ENCODE measurements around the gene CBX5. TPM values are rescaled to one million over a fixed set of nuclear protein-coding genes. Genes with fewer than 3 reads are reported as not detected.
A peak's percentile ranks its signal among the peaks of the same experiment; 100 is the strongest.

The CBX5 gene
- total RNA-seq, 2 experiments from 2014 or later: 115 to 299 TPM

GRCh38 chr12:54217774-54218241, 62.1 kb downstream of the CBX5 start:
- POLR2A ChIA-PET: interaction anchor here (0.7 to 1.6 kb wide), 4 partner anchors 10 to 151 kb away, joined by 3 to 5 read pairs (median 4); partner anchors contain the start of gene COPZ1
- H3K4me3 ChIP-seq (ENCODE audit: low read depth, low read length, poor library complexity, severe bottlenecking): peak overlapping the region; percentile 67
- H3K4me2 ChIP-seq (ENCODE audit: low read length): peak overlapping the region; percentile 86
- peak overlapping the region; percentile 65; the same call in 1 of the 2 replicates for H2AFZ ChIP-seq (ENCODE audit: low read length)
- H3K27ac ChIP-seq (ENCODE audit: low read depth, low read length, poor library complexity, severe bottlenecking): peak overlapping the region; percentile 89
- no peaks in the 10 kb centered on the region for H3K9me2 ChIP-seq (ENCODE audit: insufficient read depth, low read length)
- no TSS peak for BruUV-seq (replicated peaks)
- H3K79me2 ChIP-seq (ENCODE audit: insufficient read depth, low read depth, low read length): no peaks in the 10 kb centered on the region
- H3K4me1 ChIP-seq (ENCODE audit: insufficient read depth, low read length, poor library complexity, severe bottlenecking): peaks cover 61% of the 10 kb centered on the region
- no peaks in the 10 kb centered on the region for H3K36me3 ChIP-seq (ENCODE audit: insufficient read depth, low read length)
- peak; percentile 94 for DNase-seq (ENCODE audit: low spot score)
- H4K20me1 ChIP-seq (ENCODE audit: insufficient read depth, low read length): no peaks in the 10 kb centered on the region
- H3K9me3 ChIP-seq (ENCODE audit: low read length): no peaks in the 10 kb centered on the region
- CTCF ChIA-PET (ENCODE audit: unreplicated experiment): no interaction called here
- intact Hi-C loops (cut with micrococcal nuclease; ENCODE audit: unreplicated experiment): loop anchor here (1.0 to 5.0 kb wide), 4 partner anchors 63 to 466 kb away; partner anchors contain the start of genes CBX5, CISTR and HNRNPA1
- TF ChIP-seq CTCF (conservative IDR thresholded peaks at IDR 0.05; ENCODE audit: low read length) (no peak), EZH2phosphoT487 (IDR thresholded peaks at IDR 0.05; ENCODE audit: borderline replicate concordance, low read depth, low read length) (no peak)

- Histone ChIP-seq H3K36me3 (ENCODE audit: insufficient read depth, low read length) (no peaks in the 10 kb centered on the region), H4K20me1 (ENCODE audit: insufficient read depth, low read length) (no peaks in the 10 kb centered on the region), H3K4me3 (ENCODE audit: low read depth, low read length, poor library complexity, severe bottlenecking) (peak overlapping the region; percentile 67), H3K4me2 (ENCODE audit: low read length) (peak overlapping the region; percentile 86), H3K4me1 (ENCODE audit: insufficient read depth, low read length, poor library complexity, severe bottlenecking) (peaks cover 61% of the 10 kb centered on the region), H3K79me2 (ENCODE audit: insufficient read depth, low read depth, low read length) (no peaks in the 10 kb centered on the region), H3K27ac (ENCODE audit: low read depth, low read length, poor library complexity, severe bottlenecking) (peak overlapping the region; percentile 89), H3K9me3 (ENCODE audit: low read length) (no peaks in the 10 kb centered on the region), H2AFZ (ENCODE audit: low read length) (peak overlapping the region; percentile 65; the same call in 1 of the 2 replicates), H3K9me2 (ENCODE audit: insufficient read depth, low read length) (no peaks in the 10 kb centered on the region)
- TF ChIP-seq CTCF (conservative IDR thresholded peaks at IDR 0.05; ENCODE audit: low read length): peak; percentile 88
- TF ChIP-seq EZH2phosphoT487 (IDR thresholded peaks at IDR 0.05; ENCODE audit: borderline replicate concordance, low read depth, low read length): no peak
- POLR2A ChIA-PET: interaction anchor here (1.0 to 1.6 kb wide), 2 partner anchors 140 to 158 kb away, joined by 3 read pairs; no protein-coding TSS in a partner anchor
- peak; percentile 96 for DNase-seq (ENCODE audit: low spot score)
- intact Hi-C loops (cut with micrococcal nuclease; ENCODE audit: unreplicated experiment): loop anchor here (1.0 to 5.0 kb wide), 5 partner anchors 64 to 465 kb away; partner anchors contain the start of genes CBX5, CISTR, HNRNPA1 and HOXC4
- CTCF ChIA-PET (ENCODE audit: unreplicated experiment): interaction anchor here (0.7 to 1.3 kb wide), 7 partner anchors 9 to 199 kb away, joined by 3 to 4 read pairs (median 3); no protein-coding TSS in a partner anchor
- TSS peak; percentile 95 for BruUV-seq (replicated peaks)
Measured at GRCh38 chr12:54216797-54217661, 62.9 kb downstream of the CBX5 start.
